ENCODE results near the gene KDM7A.

KDM7A gene

DNA sequence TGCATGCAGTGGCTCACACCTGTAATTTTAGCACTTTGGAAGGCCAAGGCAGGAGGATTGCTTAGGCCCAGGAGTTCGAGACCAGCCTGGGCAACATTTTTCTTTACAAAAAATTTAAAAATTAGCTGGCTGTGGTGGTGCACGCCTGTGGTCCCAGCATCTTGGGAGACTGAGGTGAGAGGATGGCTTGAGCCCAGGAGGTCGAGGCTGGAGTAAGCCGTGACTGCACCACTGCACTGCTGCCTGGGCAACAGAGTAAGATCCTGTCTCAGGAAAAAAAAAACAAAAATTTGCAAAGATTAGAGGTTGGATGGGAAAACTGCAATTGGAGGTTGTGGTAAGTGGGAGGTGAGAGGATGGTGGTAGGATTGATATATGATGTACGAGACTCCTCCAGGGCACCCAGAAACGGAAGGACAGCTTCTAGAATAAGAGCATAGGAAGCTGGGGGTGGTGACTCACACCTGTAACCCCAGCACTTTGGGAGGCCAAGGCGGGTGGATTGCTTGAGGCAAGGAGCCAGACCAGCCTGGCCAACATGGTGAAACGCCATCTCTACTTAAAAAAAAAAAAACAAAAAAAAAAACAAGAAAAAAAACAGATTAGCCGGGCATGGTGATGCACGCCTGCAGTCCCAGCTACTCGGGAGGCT lies 94.9 kb downstream of the KDM7A start:
- no peak for DNase-seq

DNA sequence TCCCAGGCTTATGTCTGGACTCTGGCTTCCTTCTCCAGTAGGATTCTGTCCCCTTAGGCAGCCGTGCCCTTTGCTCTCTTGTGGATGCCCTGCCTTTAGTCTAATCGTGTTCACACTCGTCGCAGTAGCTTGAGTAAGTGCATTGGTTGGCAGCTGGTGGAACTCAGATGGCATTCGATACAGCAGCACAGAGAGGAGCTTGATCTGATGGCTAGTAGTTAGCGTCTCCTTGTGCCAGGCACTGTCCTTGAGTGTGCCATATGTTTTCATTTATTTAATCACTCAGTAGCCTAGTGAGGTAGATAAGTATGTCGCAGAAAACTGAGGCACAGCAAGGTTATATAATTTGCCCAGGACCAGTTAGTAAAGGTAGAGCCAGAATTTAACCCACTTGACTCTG lies 95.9 kb downstream of the KDM7A start:
- DNase-seq = no peak

DNA sequence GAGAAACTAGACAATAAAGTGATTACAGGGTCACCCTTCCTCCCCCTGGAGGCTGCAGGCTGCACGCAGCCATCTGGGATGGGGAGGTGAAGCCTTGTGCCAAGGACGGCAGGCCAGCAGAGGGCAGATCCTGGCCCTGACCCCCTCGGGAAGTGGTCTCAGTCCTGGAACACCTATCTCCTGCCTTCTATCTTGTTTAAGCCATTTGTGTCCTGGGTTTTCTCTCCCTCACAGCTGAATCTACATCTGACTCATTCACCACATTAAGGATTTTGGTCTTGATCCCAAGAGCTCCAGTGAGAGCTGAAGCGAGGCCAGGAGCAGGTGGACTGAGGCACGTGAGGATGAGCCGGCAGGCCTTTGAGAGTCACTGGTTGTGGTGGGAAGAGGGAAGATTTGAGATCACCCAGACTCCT lies 97.7 kb downstream of the KDM7A start:
- DNase-seq = no peak

DNA sequence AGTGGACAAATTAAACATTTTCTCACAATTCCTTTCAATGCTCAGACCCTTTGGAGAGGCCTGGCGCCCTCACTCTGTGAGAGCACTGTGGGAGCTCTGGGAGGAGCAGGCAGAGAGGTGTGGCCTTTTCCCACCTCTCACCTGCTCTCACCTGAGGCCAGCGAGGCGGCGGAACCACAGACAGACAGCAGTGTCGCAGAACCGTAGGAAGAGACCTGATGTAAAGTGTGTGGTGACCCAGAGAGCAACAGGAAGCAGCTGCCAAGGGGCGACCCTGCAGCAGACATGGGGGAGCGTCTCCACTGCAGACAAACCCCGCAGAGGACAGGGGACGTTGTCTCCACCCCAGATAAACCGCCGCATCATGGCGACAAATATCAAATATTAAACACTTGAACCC lies 98.4 kb downstream of the KDM7A start:
- no peak for DNase-seq

DNA sequence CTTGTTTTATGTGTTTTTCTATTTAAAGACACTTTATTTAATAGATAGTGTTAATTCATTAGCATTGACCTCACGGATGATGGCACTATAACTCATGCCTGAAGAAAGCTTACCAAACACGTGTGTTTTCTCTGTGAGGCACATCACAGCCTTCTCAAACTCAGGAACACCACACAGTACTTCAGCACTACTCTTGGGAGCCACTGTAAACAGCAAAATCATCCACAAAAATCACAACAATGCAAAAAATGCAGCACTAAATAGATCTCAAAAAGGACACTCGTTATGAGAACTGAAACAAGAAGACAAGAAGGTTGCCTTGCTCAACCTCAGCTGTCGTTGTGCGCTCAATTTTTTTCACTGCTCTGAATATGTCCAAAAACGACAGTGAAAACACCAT lies 102.0 kb downstream of the KDM7A start:
- no peak for DNase-seq

DNA sequence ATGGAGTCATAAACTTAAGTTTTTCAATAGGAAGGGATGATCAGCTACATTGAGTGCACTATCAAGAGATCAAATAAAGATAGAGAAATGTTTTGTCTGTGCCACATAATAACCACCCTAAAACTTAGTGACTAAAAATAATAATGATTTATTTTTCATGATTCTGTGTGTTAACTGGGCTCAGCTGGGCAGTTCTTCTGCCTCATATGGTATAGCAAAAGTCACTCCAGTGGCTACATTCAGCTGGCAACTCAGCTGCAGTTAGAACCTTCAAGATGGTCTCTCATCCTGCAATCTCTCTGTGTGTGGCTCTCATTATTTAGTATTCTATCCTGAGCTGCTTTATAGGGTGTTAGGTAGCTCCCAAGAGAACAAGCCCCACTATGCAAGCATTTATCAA lies 106.2 kb downstream of the KDM7A start:
- DNase-seq = no peak

DNA sequence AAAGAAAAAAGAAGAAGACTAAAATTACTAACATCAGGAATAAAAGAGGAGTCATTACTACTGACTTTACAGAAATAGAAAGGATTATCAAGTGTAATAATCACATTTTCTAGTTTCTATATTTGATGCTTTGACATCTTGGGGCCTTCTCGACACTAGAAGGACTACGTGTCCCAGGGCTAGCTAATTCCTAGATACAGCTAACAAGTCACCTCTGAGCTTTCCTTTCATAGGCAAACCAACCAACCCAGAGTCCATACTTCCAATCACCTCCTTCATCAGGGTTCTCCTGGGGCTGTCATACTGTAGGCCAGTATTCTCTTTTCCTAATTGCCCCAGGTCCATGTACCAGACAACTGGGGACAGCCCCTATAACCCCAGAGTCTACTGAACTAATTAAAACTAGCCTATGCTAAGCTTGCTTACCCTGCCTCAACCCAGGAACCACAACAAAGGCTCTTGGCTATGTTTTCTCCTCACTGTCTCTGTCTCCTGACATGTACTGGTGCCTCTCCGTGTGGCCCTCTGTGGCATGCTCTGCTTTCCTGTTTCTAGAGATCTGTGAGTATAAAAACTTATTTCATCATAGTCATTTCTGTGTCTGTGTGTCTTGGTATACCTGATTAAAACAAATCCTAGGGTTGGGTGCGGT lies 107.4 kb downstream of the KDM7A start:
- DNase-seq = no peak

DNA sequence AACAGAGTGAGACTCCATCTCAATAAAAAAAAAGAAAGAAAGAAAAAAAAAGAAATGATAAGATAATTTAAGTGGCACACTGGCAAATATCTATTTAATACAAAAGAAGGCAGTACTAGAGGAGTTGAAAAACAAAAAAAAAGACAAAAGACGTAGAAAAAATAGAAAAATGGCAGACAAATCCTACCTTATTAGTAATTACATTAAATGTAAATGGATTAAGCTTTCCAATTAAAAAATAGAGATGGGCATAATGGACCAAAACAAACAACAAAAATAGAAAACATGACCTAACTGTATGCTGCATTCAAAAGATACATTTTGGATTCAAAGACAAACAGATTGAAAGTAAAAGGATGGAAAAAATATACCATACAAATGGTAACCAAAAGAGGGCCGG lies 108.8 kb downstream of the KDM7A start:
- no peak for DNase-seq

DNA sequence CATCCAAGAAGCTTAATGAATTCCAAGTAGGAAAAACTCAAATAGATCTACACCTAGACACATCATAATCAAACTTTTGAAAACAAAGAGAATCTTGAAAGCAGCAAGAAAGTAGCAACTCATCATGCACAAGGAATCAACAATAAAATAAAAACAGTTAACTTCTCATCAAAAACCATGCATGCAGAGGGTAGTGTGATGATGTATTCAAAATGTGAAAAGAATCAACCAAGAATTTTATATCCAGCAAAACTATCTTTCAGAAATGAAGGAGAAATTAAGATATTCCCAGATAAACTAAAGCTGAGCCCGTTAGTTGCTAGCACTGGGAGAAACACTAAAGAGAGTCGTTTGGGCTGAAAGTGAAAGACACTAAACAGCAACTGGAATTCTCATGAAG lies 109.7 kb downstream of the KDM7A start:
- DNase-seq = no peak

DNA sequence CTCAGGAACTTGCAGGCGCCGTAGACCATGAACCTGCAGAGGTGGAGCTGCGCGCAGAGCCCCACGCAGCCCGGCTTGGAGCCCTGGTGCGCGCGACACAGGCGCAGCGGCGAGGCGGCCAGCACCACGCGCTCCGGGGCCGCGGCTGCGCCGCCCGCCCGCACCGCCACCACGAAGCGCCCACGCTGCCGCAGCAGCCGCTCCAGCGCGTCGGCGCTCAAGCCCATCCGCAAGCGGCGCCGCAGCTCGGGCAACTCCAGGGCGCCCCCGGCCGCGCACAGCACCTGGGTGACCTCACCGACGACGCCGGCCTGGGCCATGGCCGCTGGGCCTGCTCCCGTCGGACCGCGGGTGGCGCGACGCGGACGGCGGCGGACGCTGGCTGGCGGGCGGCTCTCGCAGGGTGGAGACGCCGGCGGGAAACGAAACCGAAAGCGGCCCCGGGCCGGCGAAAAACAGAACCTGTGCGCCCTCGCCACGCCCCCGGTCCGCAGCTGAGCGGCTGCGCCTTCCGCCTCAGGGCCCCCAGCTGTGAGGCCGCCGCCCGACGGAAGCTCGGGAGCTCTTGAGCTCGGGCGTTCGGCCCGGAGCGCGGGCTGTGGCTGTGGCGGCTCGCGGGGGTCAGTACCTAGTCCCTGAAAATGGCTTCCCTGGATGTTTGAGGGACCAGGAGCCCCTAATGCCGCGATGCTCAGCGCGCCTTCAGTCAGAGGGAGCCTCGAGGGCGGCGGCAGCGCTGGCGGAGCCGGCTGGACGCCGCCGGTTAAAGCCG lies 114.1 kb downstream of the KDM7A start, which contains the start of gene PARP12:
PARP12 (minus strand) TSS at position 424 of the 772 bp plus-strand sequence; CDS start at position 320, 104 bp downstream.
- DNase-seq = peak; percentile 40 to 51

DNA sequence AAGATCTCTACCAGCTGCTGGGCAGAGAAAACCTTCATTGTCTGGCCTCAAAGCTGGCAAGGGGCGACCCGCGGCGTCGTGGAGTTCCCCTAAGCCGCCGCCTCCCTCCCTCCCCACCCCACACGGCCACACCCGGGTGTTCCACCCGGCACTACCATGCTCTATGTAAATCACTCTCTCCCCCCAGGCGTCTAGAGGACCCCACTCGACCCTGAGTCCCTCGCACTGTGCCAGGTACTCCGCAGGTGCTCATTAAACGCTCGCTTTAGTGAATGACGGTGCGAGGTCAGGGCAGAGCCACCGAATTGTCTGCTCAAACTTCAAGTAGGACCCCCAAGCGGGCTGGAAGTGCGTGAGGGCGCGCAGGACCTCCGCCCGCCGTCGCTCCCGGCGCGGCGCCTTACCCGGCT lies 114.7 kb downstream of the KDM7A start:
- DNase-seq = peak in 1 of 2 experiments; percentile 17

DNA sequence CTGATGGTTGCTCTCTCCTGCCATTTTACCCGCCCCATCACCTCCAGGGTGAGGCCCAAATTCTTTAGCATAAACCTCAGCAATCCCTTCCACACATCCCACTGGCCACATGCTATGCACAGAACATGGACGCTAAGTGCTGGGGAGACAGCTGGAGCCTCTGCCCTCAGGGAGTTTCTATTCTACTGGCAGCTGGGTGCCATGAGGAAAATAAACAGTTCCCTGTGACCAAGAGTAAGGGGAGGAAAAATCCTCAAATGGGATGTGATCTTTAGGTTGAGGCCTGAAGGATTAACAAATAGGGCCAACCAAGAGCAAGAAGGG lies 115.2 kb downstream of the KDM7A start:
- DNase-seq = no peak

DNA sequence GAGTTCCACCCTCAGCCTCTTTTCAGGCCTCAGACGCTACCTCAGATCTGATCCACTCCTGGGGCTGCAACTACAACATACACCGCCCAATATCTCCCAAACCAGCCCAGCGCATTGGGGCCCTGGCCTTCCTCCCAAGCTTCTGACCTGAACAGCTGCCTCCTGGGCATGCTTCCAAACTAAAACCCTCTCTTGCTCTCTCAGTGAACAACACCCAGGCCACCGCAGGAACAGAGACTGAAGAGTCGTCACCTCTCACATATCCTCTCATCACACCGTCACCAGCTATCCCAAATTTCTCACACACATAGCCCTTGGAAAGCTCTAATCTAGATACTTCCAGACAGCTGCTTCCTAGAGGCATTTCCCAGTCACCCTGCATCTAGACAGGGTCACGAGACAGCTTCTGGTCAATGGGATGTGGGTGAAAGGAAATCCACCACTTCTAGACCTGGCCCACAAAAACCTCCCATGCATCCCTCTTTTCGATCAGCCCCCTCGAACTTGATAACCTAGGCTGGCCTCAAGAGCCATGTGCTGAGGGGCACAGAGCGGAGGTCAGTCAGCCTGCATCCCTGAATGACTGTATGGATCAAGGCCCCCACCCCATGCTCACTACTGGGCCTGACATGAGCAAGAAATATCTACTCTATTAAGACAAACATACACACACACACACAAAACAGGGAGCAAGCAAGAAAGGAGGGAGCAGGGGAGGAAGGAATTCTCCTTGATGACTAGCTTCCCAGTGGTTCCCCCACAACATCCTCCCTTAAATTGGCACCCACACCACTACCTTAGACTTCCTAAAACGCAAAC lies 115.8 kb downstream of the KDM7A start:
- DNase-seq = no peak

DNA sequence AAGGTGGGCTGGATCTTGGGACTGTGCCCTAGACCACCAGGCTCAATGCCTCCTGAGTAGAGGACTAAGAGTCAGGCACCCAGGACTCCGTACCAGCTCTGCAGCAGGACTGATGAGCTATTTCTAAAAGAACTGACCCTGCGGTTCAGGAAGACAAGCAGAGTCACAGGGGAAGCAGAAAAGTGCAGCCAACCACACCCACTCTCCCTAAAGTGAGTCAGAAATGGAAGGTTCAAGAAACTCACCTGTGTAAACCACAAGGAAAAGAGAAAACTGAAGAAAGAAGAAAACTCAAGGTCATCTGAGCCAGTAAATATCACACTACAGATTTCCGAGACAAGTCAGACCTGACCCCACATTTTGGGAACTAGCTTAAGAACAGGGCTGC lies 116.5 kb downstream of the KDM7A start:
- DNase-seq = no peak

DNA sequence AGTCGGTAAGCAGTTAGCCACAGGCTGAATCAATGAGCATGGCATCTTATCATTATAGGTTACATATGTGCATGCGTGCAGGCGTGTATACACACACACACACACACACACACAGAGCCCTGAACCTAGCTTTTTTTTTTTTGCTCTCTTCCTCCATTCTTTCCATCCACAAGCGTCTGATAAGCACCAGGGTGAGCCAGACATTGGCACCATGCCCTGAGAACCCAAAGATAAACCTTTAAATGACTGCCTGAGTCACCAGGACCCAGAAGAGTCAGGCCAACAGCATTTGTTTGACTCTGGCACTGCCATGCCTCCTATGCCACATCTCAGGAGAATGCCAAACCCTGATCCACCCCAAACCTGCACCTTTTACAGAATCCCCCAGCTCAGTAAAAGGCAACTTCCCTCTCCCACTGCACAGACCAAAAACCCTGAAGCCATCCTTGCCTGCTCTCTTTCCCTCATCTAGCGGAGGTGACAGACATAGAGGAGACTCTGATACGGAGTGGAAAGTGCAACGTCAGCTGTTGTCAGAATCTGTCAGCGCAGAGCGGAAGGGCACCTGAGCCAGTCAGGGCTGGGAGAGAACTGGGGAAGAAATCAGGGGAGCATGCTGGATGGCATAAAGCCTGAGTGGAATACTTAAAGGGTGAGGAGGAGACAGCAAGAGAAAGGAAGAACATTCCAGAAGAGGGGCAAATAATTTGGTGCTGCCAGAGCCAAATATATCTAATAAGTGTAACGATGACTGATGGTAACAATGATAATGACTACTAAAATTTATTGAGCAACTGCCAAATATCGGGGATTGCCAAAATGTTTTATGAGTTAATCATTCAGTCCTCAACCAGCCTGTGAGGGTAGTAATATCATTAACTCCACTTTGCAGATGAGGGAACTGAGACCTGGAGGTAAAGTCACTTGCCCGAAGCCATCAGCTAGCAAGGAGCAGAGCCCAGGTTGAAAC lies 117.2 kb downstream of the KDM7A start:
- DNase-seq = no peak

DNA sequence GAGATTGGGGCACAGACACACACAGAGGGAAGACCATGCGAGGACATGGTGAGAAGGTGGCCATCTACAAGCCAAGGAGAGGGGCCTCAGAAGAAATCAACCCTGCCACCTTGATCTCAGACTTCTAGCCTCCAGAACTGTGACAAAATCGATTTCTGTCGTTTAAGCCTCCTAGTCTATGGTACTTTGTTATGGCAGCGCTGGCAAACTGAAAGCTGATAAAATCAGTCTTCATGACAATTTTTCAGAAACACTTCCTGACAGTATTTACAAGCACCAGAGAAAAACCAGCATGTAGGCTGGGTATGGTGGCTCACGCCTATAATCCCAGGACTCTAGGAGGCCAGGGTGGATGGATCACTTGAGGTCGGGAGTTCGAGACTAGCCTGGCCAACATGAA lies 118.3 kb downstream of the KDM7A start:
- no peak for DNase-seq

DNA sequence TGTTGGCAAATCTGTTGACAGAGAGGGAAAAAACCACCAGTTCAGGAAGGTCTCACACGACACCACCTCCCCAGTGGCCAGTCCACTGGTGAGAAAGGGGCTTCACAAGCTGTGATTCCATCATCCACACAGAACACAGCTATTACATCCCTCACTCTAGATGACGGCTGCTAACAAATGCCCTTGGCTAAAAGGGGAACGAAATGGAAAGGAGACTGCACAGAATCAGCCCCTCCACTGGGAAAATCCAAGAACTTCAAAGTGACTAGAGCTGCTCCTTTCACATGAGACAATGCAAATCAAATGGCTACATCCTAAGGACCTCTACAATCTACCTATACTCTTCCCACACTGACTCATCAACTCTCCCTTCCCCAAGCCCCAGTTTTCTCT lies 119.6 kb downstream of the KDM7A start:
- no peak for DNase-seq

DNA sequence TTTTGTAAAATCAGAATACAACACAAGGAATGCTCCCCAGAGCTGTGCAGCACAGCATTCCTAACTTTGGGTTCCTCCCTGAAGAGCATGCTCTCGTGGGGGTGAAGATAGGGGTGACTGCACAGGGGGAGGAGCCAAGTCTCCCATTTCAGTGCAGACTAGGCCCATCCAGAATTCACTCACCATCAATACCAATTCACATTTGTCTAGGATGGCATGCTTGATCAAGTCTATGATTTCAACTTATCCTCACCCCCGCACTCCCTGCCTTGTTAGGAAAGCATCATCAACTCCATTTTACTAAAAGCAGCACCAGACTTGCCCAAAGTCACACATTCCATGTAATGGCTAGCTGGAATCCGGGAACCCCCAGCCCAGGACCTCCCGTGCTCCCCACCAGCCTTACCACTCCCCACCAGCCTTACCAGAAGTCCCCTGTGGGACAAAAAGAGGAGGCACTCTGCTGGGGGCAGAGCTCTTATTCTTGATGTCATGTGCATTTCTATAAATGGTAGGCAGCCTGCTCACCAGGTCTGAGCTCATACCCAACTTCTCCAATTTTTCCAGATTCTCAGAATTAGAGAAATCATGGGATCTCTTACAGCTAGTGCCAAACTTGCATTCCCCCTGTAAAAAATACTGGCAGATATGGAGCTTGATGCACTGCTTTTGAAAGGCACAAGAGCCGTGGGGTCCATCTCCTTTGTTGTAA lies 120.2 kb downstream of the KDM7A start:
- DNase-seq = no peak

DNA sequence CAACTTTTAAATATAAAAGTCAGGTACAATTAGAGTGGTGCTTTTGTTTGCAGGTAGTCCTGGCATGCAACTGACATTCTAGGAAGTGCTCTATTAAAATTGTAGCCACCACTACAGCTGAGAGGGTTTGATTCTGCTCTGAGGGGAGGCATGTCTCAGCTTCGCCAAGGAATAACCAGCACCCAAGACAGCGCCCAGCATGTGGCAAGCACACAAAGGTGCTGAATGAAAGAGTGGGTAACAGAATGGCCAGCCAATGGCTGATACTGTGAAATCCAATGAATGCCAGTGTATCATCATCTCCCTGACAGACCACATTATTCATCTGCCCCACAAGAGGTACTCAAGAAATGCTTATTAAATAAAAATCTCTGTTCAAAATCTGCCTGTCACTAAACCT lies 121.0 kb downstream of the KDM7A start:
- no peak for DNase-seq

DNA sequence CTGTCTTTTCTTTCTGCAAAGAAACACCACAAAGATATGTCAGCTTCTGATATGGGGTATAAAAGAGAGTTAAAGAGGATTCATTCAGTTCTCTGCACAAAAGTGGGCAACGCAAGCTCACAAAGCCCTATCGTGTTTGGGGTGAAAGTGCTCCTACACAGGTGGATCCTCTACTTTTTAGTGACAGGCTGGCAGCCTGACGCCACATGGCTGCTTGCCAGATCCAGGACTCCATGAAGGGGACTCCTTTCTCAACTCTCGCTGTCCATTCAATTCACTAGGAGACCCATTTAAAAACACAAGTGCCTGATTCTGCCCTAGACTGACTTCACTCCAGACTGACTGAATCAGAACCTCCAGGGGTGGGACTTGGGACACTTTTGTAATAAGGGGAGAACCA lies 122.0 kb downstream of the KDM7A start:
- DNase-seq = no peak

DNA sequence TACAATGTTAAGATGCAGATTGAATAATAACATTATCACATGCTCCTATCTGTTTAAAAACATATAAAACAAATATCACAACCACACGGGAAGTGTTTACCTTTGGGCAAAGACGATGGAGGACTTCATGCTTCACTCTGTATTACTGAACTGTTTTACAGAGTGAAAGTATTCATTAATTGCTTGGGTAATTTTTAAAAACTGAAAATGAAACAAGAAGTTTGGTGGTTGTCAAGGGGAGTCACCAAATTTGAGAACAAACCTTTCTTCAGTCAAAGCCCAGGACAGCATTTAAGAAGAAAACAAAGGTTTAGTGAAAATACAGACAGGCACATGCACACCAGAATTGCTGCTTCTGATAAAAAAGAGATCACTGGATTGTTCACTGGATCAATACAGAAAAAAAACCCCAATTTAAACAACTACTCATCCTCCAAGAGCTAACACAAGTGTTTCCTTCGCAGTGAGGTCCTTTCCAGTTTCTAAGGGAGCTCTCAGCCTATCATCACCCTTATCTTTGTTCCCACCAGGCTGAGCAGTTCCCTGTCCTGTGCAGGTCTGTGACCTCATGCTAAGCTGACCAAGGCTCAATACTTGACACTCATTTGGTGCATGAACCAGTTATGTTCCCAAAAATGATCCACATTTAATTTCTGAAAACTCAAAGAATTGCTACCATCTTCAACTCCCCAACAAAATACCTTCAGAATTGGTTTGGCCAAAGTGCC lies 122.8 kb downstream of the KDM7A start:
- DNase-seq = no peak

Data from AML-193 (cell line).